GM12872 (cell line): ENCODE data around the gene MEIG1.

Experiments used
- CTCF ChIP-seq: IDR thresholded peaks from 3 replicates; pipeline ENCODE4 v1.5.1; 2011; ENCODE audit warnings: low read depth, mild to moderate bottlenecking, low read length, moderate library complexity; ENCODE audit not compliant: insufficient read depth

The MEIG1 gene

GRCh38 chr10:14975672-14976273 is 16.6 kb downstream of the MEIG1 start:
- 0 out of 3 replicates have a peak, but pooled peaks have one; percentile 26 for TF ChIP-seq CTCF

GRCh38 chr10:14982744-14983143 is 23.6 kb downstream of the MEIG1 start:
- no peak for TF ChIP-seq CTCF

GRCh38 chr10:14991035-14991749 is 32.0 kb downstream of the MEIG1 start:
- peak; percentile 48; the same call in 2 of the 3 replicates for TF ChIP-seq CTCF

- TF ChIP-seq CTCF = no peak
These were observed 36.9 kb downstream of the MEIG1 start for GRCh38 chr10:14995964-14996565.

GRCh38 chr10:15015451-15015850 is 56.3 kb downstream of the MEIG1 start:
- TF ChIP-seq CTCF = no peak
